ENCODE data around the gene ZNF425.

GRCh38 chr7:149126662-149127266 lies 640 bp upstream of the ZNF425 start:
- TF ChIP-seq POLR2A (IDR thresholded peaks at IDR 0.05; ENCODE audit: low read length) (peak; percentile 47), GATA1 (IDR thresholded peaks at IDR 0.05; ENCODE audit: low read depth, low read length) (no peak)
